ENCODE data around the gene QDPR. TPM values are rescaled to one million over a fixed set of nuclear protein-coding genes. Genes with fewer than 3 reads are reported as not detected.

Gene QDPR
- total RNA-seq, 1 donor from 2014 or later = 28.6 TPM

DNA sequence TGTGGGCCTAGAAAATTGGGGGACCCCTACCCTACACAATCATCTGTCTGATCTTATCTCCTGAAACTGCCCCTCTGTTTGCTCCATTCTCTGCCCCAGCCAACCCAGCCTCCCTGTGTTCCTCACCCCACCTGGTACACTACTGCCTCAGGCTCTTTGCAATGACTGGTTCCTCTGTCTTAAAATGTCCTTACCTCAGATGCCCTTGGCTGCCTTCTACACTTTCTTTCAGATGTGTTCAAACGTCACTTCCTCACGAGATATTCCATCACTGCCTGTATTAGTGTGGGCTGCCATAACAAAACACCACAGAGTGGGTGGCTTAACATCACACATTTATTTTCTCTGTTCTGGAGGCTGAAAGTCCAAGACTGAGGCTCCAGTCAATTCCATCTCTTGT lies 29.2 kb downstream of the QDPR start:
- no peak for DNase-seq (ENCODE audit: low read depth)
- Histone ChIP-seq H3K4me3 (ENCODE audit: low read depth, low read length) (no peak overlapping the region), H3K36me3 (ENCODE audit: control insufficient read depth, insufficient read depth, low read length) (no peaks in the 10 kb centered on the region), H3K27me3 (ENCODE audit: control insufficient read depth, insufficient read depth, low read length) (no peaks in the 10 kb centered on the region)
- TF ChIP-seq, protein P1, sequence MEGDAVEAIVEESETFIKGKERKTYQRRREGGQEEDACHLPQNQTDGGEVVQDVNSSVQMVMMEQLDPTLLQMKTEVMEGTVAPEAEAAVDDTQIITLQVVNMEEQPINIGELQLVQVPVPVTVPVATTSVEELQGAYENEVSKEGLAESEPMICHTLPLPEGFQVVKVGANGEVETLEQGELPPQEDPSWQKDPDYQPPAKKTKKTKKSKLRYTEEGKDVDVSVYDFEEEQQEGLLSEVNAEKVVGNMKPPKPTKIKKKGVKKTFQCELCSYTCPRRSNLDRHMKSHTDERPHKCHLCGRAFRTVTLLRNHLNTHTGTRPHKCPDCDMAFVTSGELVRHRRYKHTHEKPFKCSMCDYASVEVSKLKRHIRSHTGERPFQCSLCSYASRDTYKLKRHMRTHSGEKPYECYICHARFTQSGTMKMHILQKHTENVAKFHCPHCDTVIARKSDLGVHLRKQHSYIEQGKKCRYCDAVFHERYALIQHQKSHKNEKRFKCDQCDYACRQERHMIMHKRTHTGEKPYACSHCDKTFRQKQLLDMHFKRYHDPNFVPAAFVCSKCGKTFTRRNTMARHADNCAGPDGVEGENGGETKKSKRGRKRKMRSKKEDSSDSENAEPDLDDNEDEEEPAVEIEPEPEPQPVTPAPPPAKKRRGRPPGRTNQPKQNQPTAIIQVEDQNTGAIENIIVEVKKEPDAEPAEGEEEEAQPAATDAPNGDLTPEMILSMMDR (IDR thresholded peaks at IDR 0.05; ENCODE audit: insufficient read depth, low read length, poor library complexity, severe bottlenecking) = no peak

DNA sequence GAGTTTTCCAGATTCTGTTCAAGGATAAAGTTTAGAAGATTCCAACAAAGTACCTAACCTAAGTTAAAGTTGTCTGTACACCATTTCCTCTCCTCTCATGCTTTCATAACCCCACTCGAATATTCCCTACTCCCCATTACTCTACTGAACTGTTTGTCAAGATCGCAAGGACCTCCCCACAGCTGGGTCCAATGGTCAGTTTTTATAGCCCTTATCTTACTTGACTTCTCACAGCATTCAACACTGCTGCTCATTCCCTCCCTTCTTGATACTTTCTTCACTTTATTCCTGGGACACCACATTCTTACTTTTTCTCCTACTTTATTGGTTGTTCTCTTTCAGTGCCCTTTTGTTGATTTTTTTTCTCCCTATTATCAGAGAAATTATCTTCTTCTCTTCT lies 30.9 kb downstream of the QDPR start:
- no peaks in the 10 kb centered on the region for H3K36me3 ChIP-seq (ENCODE audit: control insufficient read depth, insufficient read depth, low read length)
- TF ChIP-seq, protein P1 (IDR thresholded peaks at IDR 0.05; ENCODE audit: insufficient read depth, low read length, poor library complexity, severe bottlenecking) = no peak
- H3K27me3 ChIP-seq (ENCODE audit: control insufficient read depth, insufficient read depth, low read length) = no peaks in the 10 kb centered on the region
- no peak overlapping the region for H3K4me3 ChIP-seq (ENCODE audit: low read depth, low read length)
- no peak for DNase-seq (ENCODE audit: low read depth)

DNA sequence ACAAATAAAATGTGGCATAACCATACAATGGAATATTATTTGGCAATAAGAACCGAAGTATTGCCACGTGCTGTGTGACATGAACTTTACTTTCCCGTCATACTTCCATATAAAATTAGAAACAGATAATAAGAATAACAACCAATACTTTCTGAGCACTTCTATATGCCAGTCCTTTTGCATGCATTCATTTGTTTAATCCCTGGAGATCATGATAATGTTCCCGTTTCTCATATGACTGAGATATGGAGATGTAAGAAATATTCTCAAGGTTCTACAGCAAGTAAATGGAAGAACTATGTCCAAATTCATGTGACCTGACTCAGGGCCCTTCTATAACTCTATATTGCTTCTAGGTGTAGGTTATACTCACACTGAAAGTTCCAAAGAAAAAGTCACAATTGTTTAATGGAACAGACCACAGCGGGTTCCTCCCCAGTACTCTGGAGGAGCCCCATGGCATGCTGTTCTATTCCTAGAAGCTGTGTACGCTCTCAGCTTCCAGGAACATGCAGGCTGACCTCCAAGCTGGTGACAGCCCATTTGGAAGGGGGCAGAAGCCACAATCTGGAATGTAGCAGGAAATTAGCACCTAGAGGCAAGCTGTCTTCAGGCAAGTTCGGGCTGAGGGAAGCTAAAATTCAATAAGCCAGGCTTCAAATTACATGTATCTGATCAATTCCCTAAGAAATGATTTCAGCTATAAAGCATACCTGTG lies 31.5 kb downstream of the QDPR start:
- no peaks in the 10 kb centered on the region for H3K36me3 ChIP-seq (ENCODE audit: control insufficient read depth, insufficient read depth, low read length)
- TF ChIP-seq, protein P1 (IDR thresholded peaks at IDR 0.05; ENCODE audit: insufficient read depth, low read length, poor library complexity, severe bottlenecking) = no peak
- no peaks in the 10 kb centered on the region for H3K27me3 ChIP-seq (ENCODE audit: control insufficient read depth, insufficient read depth, low read length)
- no peak overlapping the region for H3K4me3 ChIP-seq (ENCODE audit: low read depth, low read length)
- DNase-seq (ENCODE audit: low read depth) = no peak

DNA sequence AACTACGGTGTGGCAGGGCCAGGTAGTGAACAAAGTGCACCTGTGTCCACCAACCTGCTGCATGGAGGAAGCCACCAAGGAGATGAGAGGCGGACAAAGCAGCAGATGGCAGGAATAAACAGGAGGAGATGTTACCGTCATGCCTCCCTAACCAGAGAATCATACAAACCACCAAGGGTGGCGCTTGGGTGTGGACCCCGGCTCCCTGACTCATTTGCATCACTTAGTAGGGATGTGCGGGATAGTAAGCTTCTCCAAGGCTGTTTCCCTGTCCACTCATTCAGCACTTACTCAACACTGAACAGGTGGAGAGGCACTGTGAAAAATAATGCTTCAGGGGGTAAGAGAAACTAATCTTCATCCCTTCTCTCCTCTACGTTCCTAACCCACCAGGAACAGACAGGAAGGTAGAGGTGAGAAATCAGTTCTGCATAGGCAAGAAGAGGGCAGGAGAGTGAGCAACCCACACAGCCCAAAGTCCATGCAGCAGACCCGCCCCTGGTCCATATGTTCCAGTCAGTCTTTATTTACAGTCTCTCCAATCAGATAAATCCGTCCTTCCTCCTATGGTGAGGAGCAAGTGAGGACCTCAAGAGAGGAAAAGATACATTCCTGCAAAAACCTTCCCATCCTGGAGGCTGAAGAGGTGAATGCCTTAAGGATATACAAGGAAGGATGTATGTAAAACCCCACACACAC lies 34.0 kb downstream of the QDPR start:
- no peak overlapping the region for H3K4me3 ChIP-seq (ENCODE audit: low read depth, low read length)
- no peaks in the 10 kb centered on the region for H3K36me3 ChIP-seq (ENCODE audit: control insufficient read depth, insufficient read depth, low read length)
- DNase-seq (ENCODE audit: low read depth) = no peak
- no peaks in the 10 kb centered on the region for H3K27me3 ChIP-seq (ENCODE audit: control insufficient read depth, insufficient read depth, low read length)
- TF ChIP-seq, protein P1 (IDR thresholded peaks at IDR 0.05; ENCODE audit: insufficient read depth, low read length, poor library complexity, severe bottlenecking) = no peak

DNA sequence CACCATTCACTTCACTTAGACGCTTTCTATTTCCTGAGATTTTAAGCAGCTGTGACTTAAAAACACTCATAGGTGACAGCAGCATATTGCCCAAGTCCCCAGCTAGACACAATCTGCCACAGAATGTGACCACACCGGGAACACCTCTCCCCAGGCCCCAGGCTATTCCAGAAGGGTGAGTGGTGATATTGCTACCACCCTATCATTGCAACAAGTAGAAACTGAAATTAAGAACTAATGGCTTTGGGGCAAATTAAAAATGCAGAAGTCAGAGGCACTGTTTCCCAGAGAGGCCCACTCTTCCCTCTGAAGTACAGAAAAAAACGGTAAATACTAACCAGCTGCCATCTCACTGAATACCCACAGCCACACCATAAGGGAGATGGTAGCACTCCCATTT lies 35.0 kb downstream of the QDPR start:
- TF ChIP-seq, protein P1 (IDR thresholded peaks at IDR 0.05; ENCODE audit: insufficient read depth, low read length, poor library complexity, severe bottlenecking) = no peak
- no peak for DNase-seq (ENCODE audit: low read depth)

More for the DNA sequence above, 35.0 kb downstream of the QDPR start:
- H3K36me3 ChIP-seq (ENCODE audit: control insufficient read depth, insufficient read depth, low read length) = no peaks in the 10 kb centered on the region
- no peak overlapping the region for H3K4me3 ChIP-seq (ENCODE audit: low read depth, low read length)
- no peaks in the 10 kb centered on the region for H3K27me3 ChIP-seq (ENCODE audit: control insufficient read depth, insufficient read depth, low read length)

Measured in kidney epithelial cell (primary cell).